K562 (cell line): ENCODE data around the gene COL9A2. TPM values are rescaled to one million over a fixed set of nuclear protein-coding genes. Genes with fewer than 3 reads are reported as not detected.
A peak's percentile ranks its signal among the peaks of the same experiment; 100 is the strongest.

Source experiments
- CBFA2T2 ChIP-seq: fragments of 450-650 bp; conservative IDR thresholded peaks from 2 replicates; pipeline ENCODE4 v1.6.1; 2017; ENCODE audit warnings: mild to moderate bottlenecking
- CEBPB ChIP-seq: fragments of 450-650 bp; IDR thresholded peaks from 2 replicates; pipeline ENCODE4 v1.6.1; 2016; ENCODE audit warnings: missing genetic modification characterization, missing compliant biosample characterization
- FOXA1 ChIP-seq: fragments of 450-650 bp; IDR thresholded peaks from 2 replicates; pipeline ENCODE4 v1.6.1; 2016; ENCODE audit warnings: mild to moderate bottlenecking, borderline replicate concordance
- HMG20B ChIP-seq: fragments of 250-450 bp; sonication (Bioruptor Pico); IDR thresholded peaks from 2 replicates; pipeline ENCODE4 v1.5.0; 2021; ENCODE audit warnings: mild to moderate bottlenecking
- HNRNPUL1 ChIP-seq: fragments of 200-400 bp; formaldehyde crosslinking; IDR thresholded peaks from 2 replicates; pipeline ENCODE4 v1.6.1; 2017; ENCODE audit warnings: low read length
- HOXB6 ChIP-seq: fragments of 250-450 bp; sonication (Bioruptor Pico); IDR thresholded peaks from 2 replicates; pipeline ENCODE4 v1.5.1; 2022; ENCODE audit warnings: mild to moderate bottlenecking, borderline replicate concordance
- SMAD4 ChIP-seq: fragments of 250-450 bp; sonication (Bioruptor Pico); conservative IDR thresholded peaks from 2 replicates; pipeline ENCODE4 v1.8.0; 2021; ENCODE audit warnings: inconsistent platforms, mild to moderate bottlenecking, moderate library complexity
- STAT5B ChIP-seq: fragments of 250-450 bp; sonication (Bioruptor Pico); IDR thresholded peaks from 2 replicates; pipeline ENCODE4 v1.8.0; 2021; ENCODE audit warnings: mild to moderate bottlenecking, inconsistent platforms
- TEAD1 ChIP-seq, 2 experiments: fragments of 450-650 bp in 1 of 2; sonication (generic) in 1 of 2; formaldehyde crosslinking; IDR thresholded peaks; 2 replicates each; pipeline versions ENCODE4 v1.4.0 to v1.8.0; 2020 to 2022; ENCODE audit warnings: mild to moderate bottlenecking in 2 of 2, missing genetic modification reagents in 1 of 2
- THRAP3 ChIP-seq: fragments of 450-650 bp; IDR thresholded peaks from 2 replicates; pipeline ENCODE4 v1.6.1; 2016; ENCODE audit warnings: mild to moderate bottlenecking, inconsistent platforms, borderline replicate concordance
- XRCC4 ChIP-seq: IDR thresholded peaks from one replicate; pipeline ENCODE4 v1.6.1; 2011; ENCODE audit not compliant: insufficient read depth, insufficient read length; ENCODE audit errors: extremely low read depth
- ZNF143 ChIP-seq: sonication (generic); formaldehyde crosslinking; IDR thresholded peaks from 2 replicates; pipeline ENCODE4 v1.9.0; 2022; ENCODE audit warnings: mild to moderate bottlenecking, missing genetic modification reagents
- ZNF253 ChIP-seq: fragments of 250-450 bp; sonication (Bioruptor Pico); conservative IDR thresholded peaks from 2 replicates; pipeline ENCODE4 v1.6.1; 2021; ENCODE audit warnings: mild to moderate bottlenecking
- ZNF695 ChIP-seq: fragments of 450-650 bp; formaldehyde crosslinking; IDR thresholded peaks from 2 replicates; pipeline ENCODE4 v1.4.0; 2020; ENCODE audit warnings: mild to moderate bottlenecking, moderate library complexity
- polyA plus RNA-seq, 8 experiments: library from polyadenylated mRNA; depleted of rRNA in 4 of 8; stranded (reverse) in 5 of 8; unstranded in 3 of 8; fragments of >200 nt; fragmentation: Nextera tagmentation in 2 of 8; fragmentation: Illumina TruSeq in 1 of 8; extraction: Ambion mirVana in 2 of 8; extraction: Trizol in 1 of 8; gene quantifications; 2 replicates each; pipeline versions ENCODE4 v1.2.1 to v1.2.3, GENCODE V29; 2011 to 2014; ENCODE audit warnings: inconsistent platforms in 1 of 8, missing spikeins in 1 of 8
- total RNA-seq, 7 experiments: library from RNA; depleted of rRNA in 6 of 7; stranded (reverse); fragments of >200 nt in 6 of 7; fragmentation: Illumina TruSeq in 2 of 7; extraction: Trizol in 2 of 7; gene quantifications; 2 replicates each; pipeline versions ENCODE4 v1.2.1 to v1.2.3, GENCODE V29; 2011 to 2021; ENCODE audit warnings: low replicate concordance in 1 of 7
- TF ChIP-seq, protein P1 (sequence below), 3 experiments: IDR thresholded peaks in 2 of 3; conservative IDR thresholded peaks in 1 of 3; 2 replicates each; pipeline ENCODE4 v1.5.1; 2011 to 2012; ENCODE audit warnings: low read length in 3 of 3, mild to moderate bottlenecking in 3 of 3, control low read depth in 2 of 3, improper control_type of control experiment in 1 of 3, inconsistent platforms in 1 of 3, low read depth in 1 of 3, mixed read lengths in 1 of 3, moderate library complexity in 1 of 3; ENCODE audit not compliant: insufficient read depth in 2 of 3
- TF ChIP-seq, protein P2 (sequence below): fragments of 250-450 bp; sonication (Bioruptor Pico); IDR thresholded peaks from 2 replicates; pipeline ENCODE4 v1.4.0; 2020
- TF ChIP-seq, protein P3 (sequence below), 2 experiments: fragments of 450-650 bp in 1 of 2; IDR thresholded peaks; 2 replicates each; pipeline ENCODE4 v1.6.1; 2011 to 2017; ENCODE audit warnings: low read depth in 2 of 2, antibody characterized with exemption in 1 of 2, borderline replicate concordance in 1 of 2, low read length in 1 of 2, mild to moderate bottlenecking in 1 of 2, mixed read lengths in 1 of 2; ENCODE audit not compliant: control insufficient read depth in 1 of 2

Gene COL9A2
- total and polyA plus RNA-seq, 9 of the 15 experiments (the other 6 are each of a cell fraction or from before 2014, with no cell fraction given) = 0.03 to 2.2 (median 0.31) TPM

DNA sequence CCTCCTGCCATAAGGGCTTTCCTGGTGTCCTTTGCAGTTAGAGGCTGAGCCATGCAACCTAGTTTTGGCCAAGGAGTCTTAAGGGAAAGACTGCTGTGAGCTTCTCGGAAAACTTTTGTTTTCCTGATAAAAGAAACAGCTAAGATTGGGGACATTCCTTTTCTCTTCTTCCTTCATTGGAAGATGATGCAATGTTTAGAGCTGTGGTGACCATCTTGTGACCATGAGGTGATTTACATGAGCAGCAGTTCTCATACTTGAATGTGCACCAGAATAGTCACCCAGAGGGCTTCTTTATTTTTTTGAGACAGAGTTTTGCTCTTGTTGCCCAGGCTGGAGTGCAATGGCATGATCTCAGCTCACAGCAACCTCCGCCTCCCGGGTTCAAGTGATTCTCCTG, 36.0 kb upstream of the COL9A2 start (continued):
- TF ChIP-seq, protein P1, sequence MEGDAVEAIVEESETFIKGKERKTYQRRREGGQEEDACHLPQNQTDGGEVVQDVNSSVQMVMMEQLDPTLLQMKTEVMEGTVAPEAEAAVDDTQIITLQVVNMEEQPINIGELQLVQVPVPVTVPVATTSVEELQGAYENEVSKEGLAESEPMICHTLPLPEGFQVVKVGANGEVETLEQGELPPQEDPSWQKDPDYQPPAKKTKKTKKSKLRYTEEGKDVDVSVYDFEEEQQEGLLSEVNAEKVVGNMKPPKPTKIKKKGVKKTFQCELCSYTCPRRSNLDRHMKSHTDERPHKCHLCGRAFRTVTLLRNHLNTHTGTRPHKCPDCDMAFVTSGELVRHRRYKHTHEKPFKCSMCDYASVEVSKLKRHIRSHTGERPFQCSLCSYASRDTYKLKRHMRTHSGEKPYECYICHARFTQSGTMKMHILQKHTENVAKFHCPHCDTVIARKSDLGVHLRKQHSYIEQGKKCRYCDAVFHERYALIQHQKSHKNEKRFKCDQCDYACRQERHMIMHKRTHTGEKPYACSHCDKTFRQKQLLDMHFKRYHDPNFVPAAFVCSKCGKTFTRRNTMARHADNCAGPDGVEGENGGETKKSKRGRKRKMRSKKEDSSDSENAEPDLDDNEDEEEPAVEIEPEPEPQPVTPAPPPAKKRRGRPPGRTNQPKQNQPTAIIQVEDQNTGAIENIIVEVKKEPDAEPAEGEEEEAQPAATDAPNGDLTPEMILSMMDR (IDR thresholded peaks at IDR 0.05 in 2 of 3, conservative IDR thresholded peaks at IDR 0.05 in 1 of 3; ENCODE audit: insufficient read depth in 2 of 3, low read depth in 1 of 3, low read length in 3 of 3) = no peak
- TF ChIP-seq SMAD4 = peak; percentile 28; the same call in 1 of the 2 replicates
- TF ChIP-seq HOXB6 (CRISPR knock-in tag) = no peak
- no peak for TF ChIP-seq CBFA2T2
- TF ChIP-seq TEAD1 (CRISPR knock-in tag; IDR thresholded peaks at IDR 0.05) = no peak
- no peak for TF ChIP-seq XRCC4
- TF ChIP-seq CEBPB (tag) = peak; percentile 66; the same call in 1 of the 2 replicates
- TF ChIP-seq HNRNPUL1 = no peak
- TF ChIP-seq FOXA1 = no peak
- no peak for TF ChIP-seq THRAP3
- TF ChIP-seq ZNF253 (CRISPR knock-in tag) = no peak
- no peak for TF ChIP-seq STAT5B (CRISPR knock-in tag)
- TF ChIP-seq ZNF695 (CRISPR knock-in tag) = no peak
- TF ChIP-seq ZNF143 = no peak
- TF ChIP-seq, protein P2, sequence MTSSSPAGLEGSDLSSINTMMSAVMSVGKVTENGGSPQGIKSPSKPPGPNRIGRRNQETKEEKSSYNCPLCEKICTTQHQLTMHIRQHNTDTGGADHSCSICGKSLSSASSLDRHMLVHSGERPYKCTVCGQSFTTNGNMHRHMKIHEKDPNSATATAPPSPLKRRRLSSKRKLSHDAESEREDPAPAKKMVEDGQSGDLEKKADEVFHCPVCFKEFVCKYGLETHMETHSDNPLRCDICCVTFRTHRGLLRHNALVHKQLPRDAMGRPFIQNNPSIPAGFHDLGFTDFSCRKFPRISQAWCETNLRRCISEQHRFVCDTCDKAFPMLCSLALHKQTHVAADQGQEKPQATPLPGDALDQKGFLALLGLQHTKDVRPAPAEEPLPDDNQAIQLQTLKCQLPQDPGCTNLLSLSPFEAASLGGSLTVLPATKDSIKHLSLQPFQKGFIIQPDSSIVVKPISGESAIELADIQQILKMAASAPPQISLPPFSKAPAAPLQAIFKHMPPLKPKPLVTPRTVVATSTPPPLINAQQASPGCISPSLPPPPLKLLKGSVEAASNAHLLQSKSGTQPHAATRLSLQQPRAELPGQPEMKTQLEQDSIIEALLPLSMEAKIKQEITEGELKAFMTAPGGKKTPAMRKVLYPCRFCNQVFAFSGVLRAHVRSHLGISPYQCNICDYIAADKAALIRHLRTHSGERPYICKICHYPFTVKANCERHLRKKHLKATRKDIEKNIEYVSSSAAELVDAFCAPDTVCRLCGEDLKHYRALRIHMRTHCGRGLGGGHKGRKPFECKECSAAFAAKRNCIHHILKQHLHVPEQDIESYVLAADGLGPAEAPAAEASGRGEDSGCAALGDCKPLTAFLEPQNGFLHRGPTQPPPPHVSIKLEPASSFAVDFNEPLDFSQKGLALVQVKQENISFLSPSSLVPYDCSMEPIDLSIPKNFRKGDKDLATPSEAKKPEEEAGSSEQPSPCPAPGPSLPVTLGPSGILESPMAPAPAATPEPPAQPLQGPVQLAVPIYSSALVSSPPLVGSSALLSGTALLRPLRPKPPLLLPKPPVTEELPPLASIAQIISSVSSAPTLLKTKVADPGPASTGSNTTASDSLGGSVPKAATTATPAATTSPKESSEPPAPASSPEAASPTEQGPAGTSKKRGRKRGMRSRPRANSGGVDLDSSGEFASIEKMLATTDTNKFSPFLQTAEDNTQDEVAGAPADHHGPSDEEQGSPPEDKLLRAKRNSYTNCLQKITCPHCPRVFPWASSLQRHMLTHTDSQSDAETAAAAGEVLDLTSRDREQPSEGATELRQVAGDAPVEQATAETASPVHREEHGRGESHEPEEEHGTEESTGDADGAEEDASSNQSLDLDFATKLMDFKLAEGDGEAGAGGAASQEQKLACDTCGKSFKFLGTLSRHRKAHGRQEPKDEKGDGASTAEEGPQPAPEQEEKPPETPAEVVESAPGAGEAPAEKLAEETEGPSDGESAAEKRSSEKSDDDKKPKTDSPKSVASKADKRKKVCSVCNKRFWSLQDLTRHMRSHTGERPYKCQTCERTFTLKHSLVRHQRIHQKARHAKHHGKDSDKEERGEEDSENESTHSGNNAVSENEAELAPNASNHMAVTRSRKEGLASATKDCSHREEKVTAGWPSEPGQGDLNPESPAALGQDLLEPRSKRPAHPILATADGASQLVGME = no peak
- TF ChIP-seq HMG20B (CRISPR knock-in tag) = no peak
- TF ChIP-seq, protein P3, sequence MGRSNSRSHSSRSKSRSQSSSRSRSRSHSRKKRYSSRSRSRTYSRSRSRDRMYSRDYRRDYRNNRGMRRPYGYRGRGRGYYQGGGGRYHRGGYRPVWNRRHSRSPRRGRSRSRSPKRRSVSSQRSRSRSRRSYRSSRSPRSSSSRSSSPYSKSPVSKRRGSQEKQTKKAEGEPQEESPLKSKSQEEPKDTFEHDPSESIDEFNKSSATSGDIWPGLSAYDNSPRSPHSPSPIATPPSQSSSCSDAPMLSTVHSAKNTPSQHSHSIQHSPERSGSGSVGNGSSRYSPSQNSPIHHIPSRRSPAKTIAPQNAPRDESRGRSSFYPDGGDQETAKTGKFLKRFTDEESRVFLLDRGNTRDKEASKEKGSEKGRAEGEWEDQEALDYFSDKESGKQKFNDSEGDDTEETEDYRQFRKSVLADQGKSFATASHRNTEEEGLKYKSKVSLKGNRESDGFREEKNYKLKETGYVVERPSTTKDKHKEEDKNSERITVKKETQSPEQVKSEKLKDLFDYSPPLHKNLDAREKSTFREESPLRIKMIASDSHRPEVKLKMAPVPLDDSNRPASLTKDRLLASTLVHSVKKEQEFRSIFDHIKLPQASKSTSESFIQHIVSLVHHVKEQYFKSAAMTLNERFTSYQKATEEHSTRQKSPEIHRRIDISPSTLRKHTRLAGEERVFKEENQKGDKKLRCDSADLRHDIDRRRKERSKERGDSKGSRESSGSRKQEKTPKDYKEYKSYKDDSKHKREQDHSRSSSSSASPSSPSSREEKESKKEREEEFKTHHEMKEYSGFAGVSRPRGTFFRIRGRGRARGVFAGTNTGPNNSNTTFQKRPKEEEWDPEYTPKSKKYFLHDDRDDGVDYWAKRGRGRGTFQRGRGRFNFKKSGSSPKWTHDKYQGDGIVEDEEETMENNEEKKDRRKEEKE (IDR thresholded peaks at IDR 0.05; ENCODE audit: borderline replicate concordance in 1 of 2, control insufficient read depth in 1 of 2, low read depth in 2 of 2, low read length in 1 of 2) = no peak
